ENCODE measurements around the gene ZDHHC14.

GRCh38 chr6:157388924-157389323, 7.9 kb downstream of the ZDHHC14 start:
- TF ChIP-seq ZNF70 (CRISPR knock-in tag; IDR thresholded peaks at IDR 0.05) (no peak), RARB (CRISPR knock-in tag; IDR thresholded peaks at IDR 0.05) (no peak), ISL1 (CRISPR knock-in tag; IDR thresholded peaks at IDR 0.05) (no peak), TSHZ2 (CRISPR knock-in tag; IDR thresholded peaks at IDR 0.05) (no peak), PPARA (CRISPR knock-in tag; IDR thresholded peaks at IDR 0.05; ENCODE audit: borderline replicate concordance) (no peak)

All from SK-N-SH treated with all-trans-retinoic acid at 6 μM for 48 hours (cell line).